GM23248 (cell line): ENCODE measurements around the gene UBAP2. TPM values are rescaled to one million over a fixed set of nuclear protein-coding genes. Genes with fewer than 3 reads are reported as not detected.
A peak's percentile ranks its signal among the peaks of the same experiment; 100 is the strongest.
"Not testable (repeated sequence)": the region's sequence is repeated elsewhere in the genome, so short reads cannot be mapped to it uniquely, and the experiment has no call there.

Experiments
- DNase-seq: peaks from one replicate; pipeline ENCODE4 v3.0.0-alpha.2; 2015
- H2AFZ ChIP-seq: fragments of 200-600 bp; sonication (generic); 2 replicates; pipeline ENCODE4 v1.6.1; 2016; ENCODE audit warnings: antibody characterized with exemption
- H3F3A ChIP-seq: fragments of 200-600 bp; sonication (generic); 2 replicates; pipeline ENCODE4 v1.6.1; 2016; ENCODE audit warnings: mild to moderate bottlenecking, antibody characterized with exemption, mixed run types; ENCODE audit not compliant: insufficient read depth
- H3K27ac ChIP-seq: fragments of 200-600 bp; sonication (generic); 2 replicates; pipeline ENCODE4 v1.5.1; 2016; ENCODE audit warnings: mild to moderate bottlenecking
- H3K27me3 ChIP-seq: fragments of 200-600 bp; sonication (generic); replicated peaks from 2 replicates; pipeline ENCODE4 v1.6.1; 2016; ENCODE audit warnings: mild to moderate bottlenecking; ENCODE audit not compliant: insufficient read depth
- H3K36me3 ChIP-seq: fragments of 200-600 bp; sonication (generic); 2 replicates; pipeline ENCODE4 v1.6.1; 2016; ENCODE audit warnings: low read depth, mild to moderate bottlenecking
- H3K4me1 ChIP-seq: fragments of 200-600 bp; sonication (generic); 2 replicates; pipeline ENCODE4 v1.6.1; 2016; ENCODE audit warnings: mild to moderate bottlenecking; ENCODE audit not compliant: insufficient read depth
- H3K4me2 ChIP-seq: fragments of 200-600 bp; sonication (generic); one replicate; pipeline ENCODE4 v1.6.1; 2016; ENCODE audit warnings: mild to moderate bottlenecking; ENCODE audit not compliant: unreplicated experiment
- H3K4me3 ChIP-seq: fragments of 200-600 bp; sonication (generic); 2 replicates; pipeline ENCODE4 v1.5.1; 2016; ENCODE audit warnings: mild to moderate bottlenecking
- H3K79me2 ChIP-seq: fragments of 200-600 bp; sonication (generic); 2 replicates; pipeline ENCODE4 v1.6.1; 2016; ENCODE audit warnings: mild to moderate bottlenecking; ENCODE audit not compliant: insufficient read depth
- H3K9ac ChIP-seq: fragments of 200-600 bp; sonication (generic); 2 replicates; pipeline ENCODE4 v1.6.1; 2016; ENCODE audit warnings: mild to moderate bottlenecking
- H3K9me2 ChIP-seq: fragments of 200-600 bp; sonication (generic); 2 replicates; pipeline ENCODE4 v1.6.1; 2016; ENCODE audit warnings: mixed run types, mild to moderate bottlenecking, moderate library complexity; ENCODE audit not compliant: insufficient read depth
- H3K9me3 ChIP-seq: fragments of 200-600 bp; sonication (generic); one replicate; pipeline ENCODE4 v1.6.1; 2017; ENCODE audit warnings: low read depth
- H4K20me1 ChIP-seq: fragments of 200-600 bp; sonication (generic); 2 replicates; pipeline ENCODE4 v1.6.0; 2016; ENCODE audit not compliant: insufficient read depth
- EZH2 ChIP-seq: fragments of 200-600 bp; sonication (generic); IDR thresholded peaks from 2 replicates; pipeline ENCODE4 v1.6.1; 2018; ENCODE audit warnings: antibody characterized with exemption, mild to moderate bottlenecking; ENCODE audit not compliant: insufficient read depth, poor library complexity, severe bottlenecking
- EZH2phosphoT487 ChIP-seq: fragments of 200-600 bp; sonication (generic); IDR thresholded peaks from 2 replicates; pipeline ENCODE4 v1.6.1; 2018; ENCODE audit warnings: antibody characterized with exemption, moderate library complexity, mild to moderate bottlenecking, low read depth; ENCODE audit not compliant: insufficient read depth
- WGBS, 2 experiments: methylation state at CpG; one replicate each; pipeline ENCODE4 v1.1.6; 2015 to 2017; ENCODE audit warnings: low lambda C conversion rate in 2 of 2, low coverage in 1 of 2; ENCODE audit errors: missing lambda C conversion rate in 2 of 2; 5-methylcytosine and 5-hydroxymethylcytosine counted together
- in situ Hi-C: fragments of 300-500 bp; cut with MboI; formaldehyde crosslinking; loops from 2 replicates; pipeline ENCODE4 v1.15.0; 2020
- polyA plus RNA-seq: library from polyadenylated mRNA; unstranded; fragments of >200 nt; fragmentation: Nextera tagmentation; extraction: Ambion mirVana; gene quantifications from 2 replicates; pipeline ENCODE4 v1.2.1, GENCODE V29; 2016
- total RNA-seq: library from RNA; depleted of rRNA; stranded (reverse); fragments of >200 nt; shearing (Covaris generic); gene quantifications from 2 replicates; pipeline ENCODE4 v1.2.3, GENCODE V29; 2014

The UBAP2 gene
- total and polyA plus RNA-seq, 2 experiments from 2014 or later, result 13.0 to 13.9 TPM

- H3K27ac ChIP-seq, result no peak overlapping the region
These were observed 1.8 kb downstream of the UBAP2 start for GRCh38 chr9:34046784-34047379.

GRCh38 chr9:34045903-34046302 is 2.8 kb downstream of the UBAP2 start:
- Histone ChIP-seq H3K27me3 (no peaks in the 10 kb centered on the region), H3K9me2 (no peaks in the 10 kb centered on the region), H3K4me3 (no peak overlapping the region), H2AFZ (no peak overlapping the region), H3F3A (no peaks in the 10 kb centered on the region), H4K20me1 (0 out of 2 replicates have a peak, but pooled peaks cover 8% of the 10 kb centered on the region), H3K4me2 (peak overlapping the region; percentile 19), H3K79me2 (peaks cover 78% of the 10 kb centered on the region), H3K36me3 (no peaks in the 10 kb centered on the region), H3K4me1 (peaks cover 17% of the 10 kb centered on the region), H3K9ac (no peak overlapping the region), H3K27ac (no peak overlapping the region), H3K9me3 (no peaks in the 10 kb centered on the region)
- in situ Hi-C loops, result no loop called here
- TF ChIP-seq EZH2phosphoT487 (no peak), EZH2 (no peak)
- 41 to 45% methylated on average over 3 of the region's 3 CpGs for WGBS, 2 experiments
- no peak for DNase-seq

More at GRCh38 chr9:34046784-34047379, 1.8 kb downstream of the UBAP2 start:
- Histone ChIP-seq H3F3A (no peaks in the 10 kb centered on the region), H3K79me2 (peaks cover 68% of the 10 kb centered on the region), H2AFZ (no peak overlapping the region), H3K9ac (0 out of 2 replicates have a peak overlapping the region, but pooled peaks have one; percentile 87), H3K9me2 (no peaks in the 10 kb centered on the region), H3K4me2 (peak overlapping the region; percentile 93), H3K9me3 (no peaks in the 10 kb centered on the region), H4K20me1 (0 out of 2 replicates have a peak, but pooled peaks cover 8% of the 10 kb centered on the region), H3K4me3 (peak overlapping the region; percentile 82), H3K36me3 (no peaks in the 10 kb centered on the region), H3K4me1 (peaks cover 17% of the 10 kb centered on the region), H3K27me3 (no peaks in the 10 kb centered on the region)
- in situ Hi-C loops, result no loop called here
- no peak for TF ChIP-seq EZH2
- TF ChIP-seq EZH2phosphoT487, result no peak
- peak; percentile 36 for DNase-seq
- 86 to 92% methylated on average over 5 of the region's 5 CpGs for WGBS, 2 experiments

GRCh38 chr9:34042074-34042473 is 6.6 kb downstream of the UBAP2 start:
- H3F3A ChIP-seq, H3K4me1 ChIP-seq, H3K4me2 ChIP-seq, H3K27ac ChIP-seq, H3K9me2 ChIP-seq, H2AFZ ChIP-seq, H3K9me3 ChIP-seq, H3K9ac ChIP-seq, H3K36me3 ChIP-seq, H3K27me3 ChIP-seq, in situ Hi-C loops, DNase-seq, H4K20me1 ChIP-seq, H3K4me3 ChIP-seq: not testable (repeated sequence)
- H3K79me2 ChIP-seq, result peaks cover 87% of the 10 kb centered on the region
- WGBS, 2 experiments, result 94 to 95% methylated on average over 10 of the region's 10 CpGs

- H3K9ac ChIP-seq, H3K36me3 ChIP-seq, H3K27ac ChIP-seq, H3K27me3 ChIP-seq, H3F3A ChIP-seq, in situ Hi-C loops, H4K20me1 ChIP-seq, H3K9me2 ChIP-seq, H3K9me3 ChIP-seq, H3K4me1 ChIP-seq, H3K4me2 ChIP-seq, H3K4me3 ChIP-seq, H2AFZ ChIP-seq, DNase-seq: not testable (repeated sequence)
- H3K79me2 ChIP-seq, result peaks cover 86% of the 10 kb centered on the region
- WGBS, 2 experiments, result 96% methylated on average over 30 of the region's 37 CpGs; no CpG with 5 or more reads in 1 of the 2 experiments
These were observed 9.8 kb downstream of the UBAP2 start for GRCh38 chr9:34038851-34039250.

- Histone ChIP-seq H3K79me2 (peaks cover 86% of the 10 kb centered on the region), H3K9me3 (no peaks in the 10 kb centered on the region), H3K36me3 (no peaks in the 10 kb centered on the region), H3K4me1 (no peaks in the 10 kb centered on the region), H3K27me3 (no peaks in the 10 kb centered on the region), H3K27ac (no peak overlapping the region), H3K4me3 (no peak overlapping the region), H3K9me2 (no peaks in the 10 kb centered on the region), H4K20me1 (peaks cover 3% of the 10 kb centered on the region; the same call in 1 of the 2 replicates), H3K4me2 (no peak overlapping the region), H3F3A (no peaks in the 10 kb centered on the region), H3K9ac (no peak overlapping the region), H2AFZ (no peak overlapping the region)
- no peak for DNase-seq
- in situ Hi-C loops, result no loop called here
- no peak for TF ChIP-seq EZH2phosphoT487
- TF ChIP-seq EZH2, result no peak
- 77 to 78% methylated on average over 2 of the region's 2 CpGs for WGBS, 2 experiments
These were observed 11.1 kb downstream of the UBAP2 start for GRCh38 chr9:34037626-34038025.
